ENCODE results near the gene NOL4L.
A peak's percentile ranks its signal among the peaks of the same experiment; 100 is the strongest.
"Not testable (repeated sequence)": the region's sequence is repeated elsewhere in the genome, so short reads cannot be mapped to it uniquely, and the experiment has no call there.

NOL4L gene

GRCh38 chr20:32506721-32507120 is 78.4 kb downstream of the NOL4L start:
- no peak for DNase-seq

- DNase-seq: peak; percentile 50
These were observed 79.2 kb downstream of the NOL4L start for GRCh38 chr20:32505723-32506473.

GRCh38 chr20:32501709-32502108 is 83.4 kb downstream of the NOL4L start:
- DNase-seq: no peak

GRCh38 chr20:32497589-32498224 is 87.4 kb downstream of the NOL4L start:
- no peak for DNase-seq

GRCh38 chr20:32496811-32497533 is 88.2 kb downstream of the NOL4L start:
- DNase-seq: no peak

GRCh38 chr20:32495949-32496348 is 89.2 kb downstream of the NOL4L start:
- DNase-seq: no peak

- DNase-seq: peak; percentile 79
These were observed 89.9 kb downstream of the NOL4L start for GRCh38 chr20:32495217-32495565.

- DNase-seq: peak; percentile 83
These were observed 90.5 kb downstream of the NOL4L start for GRCh38 chr20:32494483-32495216.

- DNase-seq: no peak
These were observed 91.8 kb downstream of the NOL4L start for GRCh38 chr20:32493356-32493755.

- not testable (repeated sequence) for DNase-seq
These were observed 93.4 kb downstream of the NOL4L start for GRCh38 chr20:32491764-32492151.

GRCh38 chr20:32490942-32491763 is 94.0 kb downstream of the NOL4L start:
- DNase-seq: no peak

- no peak for DNase-seq
These were observed 96.9 kb downstream of the NOL4L start for GRCh38 chr20:32488066-32488838.

- DNase-seq: no peak
These were observed 97.8 kb downstream of the NOL4L start for GRCh38 chr20:32487381-32487780.

- DNase-seq: no peak
These were observed 99.2 kb downstream of the NOL4L start for GRCh38 chr20:32485770-32486478.

GRCh38 chr20:32484958-32485769 is 100.0 kb downstream of the NOL4L start:
- DNase-seq: peak; percentile 91

GRCh38 chr20:32484225-32484957 is 100.7 kb downstream of the NOL4L start:
- peak; percentile 23 for DNase-seq

GRCh38 chr20:32483351-32484224 is 101.5 kb downstream of the NOL4L start:
- peak; percentile 72 for DNase-seq

Measured in hematopoietic multipotent progenitor cell treated with erythropoietin and hydrocortisone succinate and interleukin-3 and kit ligand, for 6 days (in vitro differentiated cells).